HCT116 (cell line): ENCODE measurements around the gene RGN. TPM values are rescaled to one million over a fixed set of nuclear protein-coding genes. Genes with fewer than 3 reads are reported as not detected.

ENCODE experiments used
- ATAC-seq: fragments of 200-7000 bp; cut with Tn5 transposase; 2 replicates; pipeline ENCODE4 v1.9.1; 2020; ENCODE audit warnings: mild to moderate bottlenecking, moderate library complexity
- BruUV-seq: library from RNA; stranded (reverse); fragments of 400-500 nt; replicated peaks from 2 replicates; lab custom pipeline; 2021; lab: Mats Ljungman, UMichigan
- CTCF ChIA-PET: fragments of 300-600 bp; sonication (Branson Sonifier 250); formaldehyde crosslinking; loops from one replicate; lab custom pipeline; 2021; ENCODE audit warnings: antibody characterized with exemption; lab: Charles Lee
- POLR2A ChIA-PET: fragments of 300-600, 350-600 bp; sonication (Branson Sonifier 250); formaldehyde crosslinking; loops from one replicate; lab custom pipeline; 2021; ENCODE audit warnings: antibody characterized with exemption; lab: Charles Lee
- RAD21 ChIA-PET, 2 experiments: fragments of 300-600 bp; sonication (Branson Sonifier 250); formaldehyde crosslinking; loops; one replicate each; lab custom pipeline; 2023; ENCODE audit warnings: low total read pairs in 2 of 2; ENCODE audit not compliant: uncharacterized antibody in 2 of 2, unreplicated experiment in 2 of 2, low non-redundant PET in 1 of 2; lab: Charles Lee
- DNase-seq: peaks from one replicate; pipeline ENCODE4 v3.0.0-alpha.2; 2010; ENCODE audit warnings: low read depth, low spot score
- H2AFZ ChIP-seq: fragments of 200-600 bp; shearing (Covaris generic), sonication (generic); 2 replicates; pipeline ENCODE4 v1.6.1; 2017; ENCODE audit warnings: low read depth, mixed run types, mixed read lengths, antibody characterized with exemption, low read length; ENCODE audit not compliant: poor library complexity, severe bottlenecking
- H3K27ac ChIP-seq: 2 replicates; pipeline ENCODE4 v1.5.1; 2012; ENCODE audit warnings: low read depth, low read length
- H3K27me3 ChIP-seq: fragments of 200-600 bp; sonication (generic); 2 replicates; pipeline ENCODE4 v1.6.1; 2016; ENCODE audit warnings: mixed run types, low read length, mixed read lengths; ENCODE audit not compliant: insufficient read depth
- H3K36me3 ChIP-seq, 2 experiments: fragments of 200-500 bp in 1 of 2; fragments of 200-600 bp in 1 of 2; sonication (Bioruptor generic) in 1 of 2; sonication (generic) in 1 of 2; 2 replicates each; pipeline versions ENCODE4 v1.5.1 to v1.6.1; 2014 to 2016; ENCODE audit warnings: low read length in 2 of 2, inconsistent platforms in 1 of 2, mixed read lengths in 1 of 2, mixed run types in 1 of 2; ENCODE audit not compliant: insufficient read depth in 2 of 2, control insufficient read depth in 1 of 2
- H3K4me1 ChIP-seq, 2 experiments: fragments of 200-600 bp in 1 of 2; sonication (generic) in 1 of 2; 2 replicates each; pipeline versions ENCODE4 v1.5.1 to v1.6.1; 2012 to 2017; ENCODE audit warnings: low read length in 2 of 2, inconsistent platforms in 1 of 2, mild to moderate bottlenecking in 1 of 2, mixed read lengths in 1 of 2, mixed run types in 1 of 2, moderate library complexity in 1 of 2; ENCODE audit not compliant: insufficient read depth in 2 of 2, control insufficient read depth in 1 of 2
- H3K4me2 ChIP-seq: fragments of 200-600 bp; sonication (generic); 2 replicates; pipeline ENCODE4 v1.6.1; 2017; ENCODE audit warnings: mixed run types, low read length, mixed read lengths
- H3K4me3 ChIP-seq, 2 experiments: fragments of 200-600 bp in 1 of 2; sonication (generic) in 1 of 2; replicated peaks in 1 of 2; 2 replicates each; pipeline ENCODE4 v1.5.1; 2011 to 2016; ENCODE audit warnings: low read length in 2 of 2, control low read depth in 1 of 2, low read depth in 1 of 2, mild to moderate bottlenecking in 1 of 2, mixed read lengths in 1 of 2, mixed run types in 1 of 2
- H3K79me2 ChIP-seq: fragments of 200-600 bp; sonication (generic); 2 replicates; pipeline ENCODE4 v1.6.1; 2017; ENCODE audit warnings: mild to moderate bottlenecking, mixed run types, low read length, moderate library complexity, mixed read lengths; ENCODE audit not compliant: insufficient read depth
- H3K9ac ChIP-seq: fragments of 200-600 bp; sonication (generic); 2 replicates; pipeline ENCODE4 v1.6.1; 2016; ENCODE audit warnings: low read length, mixed read lengths
- H3K9me2 ChIP-seq: fragments of 200-600 bp; sonication (generic), shearing (Covaris generic); 2 replicates; pipeline ENCODE4 v1.6.1; 2017; ENCODE audit warnings: mixed run types, mild to moderate bottlenecking, moderate library complexity; ENCODE audit not compliant: insufficient read depth
- H3K9me3 ChIP-seq, 2 experiments: fragments of 200-500 bp in 1 of 2; fragments of 200-600 bp in 1 of 2; sonication (Bioruptor generic) in 1 of 2; sonication (generic) in 1 of 2; 2 replicates each; pipeline ENCODE4 v1.6.1; 2014 to 2017; ENCODE audit warnings: low read length in 2 of 2, mixed read lengths in 2 of 2, inconsistent platforms in 1 of 2, low read depth in 1 of 2, mild to moderate bottlenecking in 1 of 2, mixed run types in 1 of 2, moderate library complexity in 1 of 2; ENCODE audit not compliant: control insufficient read depth in 1 of 2, insufficient read depth in 1 of 2
- H4K20me1 ChIP-seq: fragments of 200-600 bp; sonication (generic), shearing (Covaris generic); 2 replicates; pipeline ENCODE4 v1.6.1; 2017; ENCODE audit warnings: mixed run types, mild to moderate bottlenecking, moderate library complexity; ENCODE audit not compliant: insufficient read depth
- CBX3 ChIP-seq: IDR thresholded peaks from 2 replicates; pipeline ENCODE4 v1.6.1; 2012; ENCODE audit warnings: low read depth
- CEBPB ChIP-seq: IDR thresholded peaks from 2 replicates; pipeline ENCODE4 v1.6.1; 2012; ENCODE audit warnings: low read depth
- POLR2A ChIP-seq: IDR thresholded peaks from 2 replicates; pipeline ENCODE4 v1.7.0; 2011; ENCODE audit warnings: borderline replicate concordance; ENCODE audit not compliant: insufficient read depth, insufficient read length; ENCODE audit errors: extremely low read depth
- RAD21 ChIP-seq: IDR thresholded peaks from 2 replicates; pipeline ENCODE4 v1.6.1; 2012; ENCODE audit warnings: low read depth, mild to moderate bottlenecking
- SP1 ChIP-seq: IDR thresholded peaks from 2 replicates; pipeline ENCODE4 v1.6.1; 2012; ENCODE audit warnings: low read depth
- SRF ChIP-seq: IDR thresholded peaks from 2 replicates; pipeline ENCODE4 v1.6.1; 2012; ENCODE audit warnings: low read depth
- TCF7L2 ChIP-seq: IDR thresholded peaks from 2 replicates; pipeline ENCODE4 v1.7.0; 2011; ENCODE audit warnings: borderline replicate concordance, inconsistent platforms; ENCODE audit not compliant: insufficient read depth, insufficient read length; ENCODE audit errors: extremely low read depth
- intact Hi-C: fragments of 100-400 bp; cut with micrococcal nuclease; formaldehyde crosslinking; loops from 2 replicates; pipeline ENCODE4 v1.10.0; 2022
- total RNA-seq: library from RNA; stranded (reverse); gene quantifications from one replicate; pipeline ENCODE4 v1.2.1, GENCODE V29; 2021; ENCODE audit not compliant: unreplicated experiment
- TF ChIP-seq, protein P1 (sequence below): IDR thresholded peaks from 2 replicates; pipeline ENCODE4 v1.6.1; 2011; ENCODE audit warnings: mild to moderate bottlenecking, low read length, moderate library complexity; ENCODE audit not compliant: insufficient replicate concordance; ENCODE audit errors: extremely low read depth
- TF ChIP-seq, protein P2 (sequence below), 3 experiments: fragments of 200-600 bp in 1 of 3; sonication (generic) in 1 of 3; IDR thresholded peaks in 2 of 3; conservative IDR thresholded peaks in 1 of 3; 2 replicates each; pipeline ENCODE4 v1.5.1; 2012 to 2017; ENCODE audit warnings: low read depth in 2 of 3, low read length in 2 of 3, antibody characterized with exemption in 1 of 3, borderline replicate concordance in 1 of 3, control low read depth in 1 of 3, mild to moderate bottlenecking in 1 of 3, mixed read lengths in 1 of 3, mixed run types in 1 of 3, moderate library complexity in 1 of 3; ENCODE audit not compliant: insufficient read depth in 1 of 3
- TF ChIP-seq, protein P3 (sequence below): IDR thresholded peaks from 2 replicates; pipeline ENCODE4 v1.6.1; 2012

The RGN gene
- total RNA-seq, 1 experiment from 2014 or later = not detected

DNA sequence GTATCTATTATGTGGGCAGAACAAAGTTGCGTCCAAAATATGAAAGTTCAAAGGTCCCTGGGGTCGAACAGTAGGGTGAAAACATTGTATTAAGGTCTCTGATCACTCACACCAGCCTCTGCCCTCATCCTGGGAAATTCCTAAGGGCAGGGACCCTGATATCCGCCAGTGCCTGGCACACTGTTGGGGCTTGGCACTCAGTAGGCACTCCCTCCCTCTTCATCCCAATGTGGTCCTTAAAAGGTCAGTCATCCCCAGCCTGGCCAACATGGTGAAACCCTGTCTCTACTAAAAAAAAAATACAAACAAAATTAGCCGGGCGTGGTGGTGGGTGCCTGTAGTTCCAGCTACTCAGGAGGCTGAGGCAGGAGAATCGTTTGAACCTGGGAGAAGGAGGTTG lies 59.9 kb downstream of the RGN start:
- ATAC-seq (no peak), DNase-seq (no peak)
- Histone ChIP-seq H4K20me1 (no peaks in the 10 kb centered on the region), H3K79me2 (peaks cover 5% of the 10 kb centered on the region; the same call in 1 of the 2 replicates), H3K9ac (no peak overlapping the region), H3K9me2 (no peaks in the 10 kb centered on the region), H3K4me3 (no peak overlapping the region), H2AFZ (no peak overlapping the region), H3K9me3 (no peaks in the 10 kb centered on the region), H3K4me1 (peaks cover 6 to 8% of the 10 kb centered on the region in 2 experiments; a peak in 3 of 4 replicates), H3K36me3 (no peaks in the 10 kb centered on the region; a peak in 1 of 4 replicates), H3K27ac (no peak overlapping the region), H3K27me3 (no peaks in the 10 kb centered on the region), H3K4me2 (no peak overlapping the region)
- TF ChIP-seq SP1 (no peak), RAD21 (no peak), POLR2A (no peak), CEBPB (no peak), SRF (no peak), CBX3 (no peak), TCF7L2 (no peak)
- TF ChIP-seq, protein P1, sequence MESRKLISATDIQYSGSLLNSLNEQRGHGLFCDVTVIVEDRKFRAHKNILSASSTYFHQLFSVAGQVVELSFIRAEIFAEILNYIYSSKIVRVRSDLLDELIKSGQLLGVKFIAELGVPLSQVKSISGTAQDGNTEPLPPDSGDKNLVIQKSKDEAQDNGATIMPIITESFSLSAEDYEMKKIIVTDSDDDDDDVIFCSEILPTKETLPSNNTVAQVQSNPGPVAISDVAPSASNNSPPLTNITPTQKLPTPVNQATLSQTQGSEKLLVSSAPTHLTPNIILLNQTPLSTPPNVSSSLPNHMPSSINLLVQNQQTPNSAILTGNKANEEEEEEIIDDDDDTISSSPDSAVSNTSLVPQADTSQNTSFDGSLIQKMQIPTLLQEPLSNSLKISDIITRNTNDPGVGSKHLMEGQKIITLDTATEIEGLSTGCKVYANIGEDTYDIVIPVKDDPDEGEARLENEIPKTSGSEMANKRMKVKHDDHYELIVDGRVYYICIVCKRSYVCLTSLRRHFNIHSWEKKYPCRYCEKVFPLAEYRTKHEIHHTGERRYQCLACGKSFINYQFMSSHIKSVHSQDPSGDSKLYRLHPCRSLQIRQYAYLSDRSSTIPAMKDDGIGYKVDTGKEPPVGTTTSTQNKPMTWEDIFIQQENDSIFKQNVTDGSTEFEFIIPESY = no peak
- TF ChIP-seq, protein P2, sequence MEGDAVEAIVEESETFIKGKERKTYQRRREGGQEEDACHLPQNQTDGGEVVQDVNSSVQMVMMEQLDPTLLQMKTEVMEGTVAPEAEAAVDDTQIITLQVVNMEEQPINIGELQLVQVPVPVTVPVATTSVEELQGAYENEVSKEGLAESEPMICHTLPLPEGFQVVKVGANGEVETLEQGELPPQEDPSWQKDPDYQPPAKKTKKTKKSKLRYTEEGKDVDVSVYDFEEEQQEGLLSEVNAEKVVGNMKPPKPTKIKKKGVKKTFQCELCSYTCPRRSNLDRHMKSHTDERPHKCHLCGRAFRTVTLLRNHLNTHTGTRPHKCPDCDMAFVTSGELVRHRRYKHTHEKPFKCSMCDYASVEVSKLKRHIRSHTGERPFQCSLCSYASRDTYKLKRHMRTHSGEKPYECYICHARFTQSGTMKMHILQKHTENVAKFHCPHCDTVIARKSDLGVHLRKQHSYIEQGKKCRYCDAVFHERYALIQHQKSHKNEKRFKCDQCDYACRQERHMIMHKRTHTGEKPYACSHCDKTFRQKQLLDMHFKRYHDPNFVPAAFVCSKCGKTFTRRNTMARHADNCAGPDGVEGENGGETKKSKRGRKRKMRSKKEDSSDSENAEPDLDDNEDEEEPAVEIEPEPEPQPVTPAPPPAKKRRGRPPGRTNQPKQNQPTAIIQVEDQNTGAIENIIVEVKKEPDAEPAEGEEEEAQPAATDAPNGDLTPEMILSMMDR (IDR thresholded peaks at IDR 0.05 in 2 of 3, conservative IDR thresholded peaks at IDR 0.05 in 1 of 3; ENCODE audit: borderline replicate concordance in 1 of 3, insufficient read depth in 1 of 3, low read depth in 2 of 3, low read length in 2 of 3) = no peak
- TF ChIP-seq, protein P3, sequence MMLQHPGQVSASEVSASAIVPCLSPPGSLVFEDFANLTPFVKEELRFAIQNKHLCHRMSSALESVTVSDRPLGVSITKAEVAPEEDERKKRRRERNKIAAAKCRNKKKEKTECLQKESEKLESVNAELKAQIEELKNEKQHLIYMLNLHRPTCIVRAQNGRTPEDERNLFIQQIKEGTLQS = no peak
- intact Hi-C loops = no loop called here
- BruUV-seq = no TSS peak
- ChIA-PET CTCF (no interaction called here), RAD21 (no interaction called here), POLR2A (no interaction called here)

Other genes with a start within 250 kb of the RGN start
- gene RP2, start 241.4 kb upstream of the RGN start, total RNA-seq = 5.7 TPM
- 14.3 TPM for gene JADE3, start 166.0 kb upstream of the RGN start, total RNA-seq
- gene NDUFB11, start 66.3 kb downstream of the RGN start, total RNA-seq = 78.9 TPM
- 56.9 TPM for gene RBM10, start 66.8 kb downstream of the RGN start, total RNA-seq
- 275 TPM for gene UBA1, start 115.4 kb downstream of the RGN start, total RNA-seq
- 131 TPM for gene CDK16, start 140.2 kb downstream of the RGN start, total RNA-seq
- 62.0 TPM for gene USP11, start 154.6 kb downstream of the RGN start, total RNA-seq